Activated T-cell treated with anti-CD3 and anti-CD28 coated beads for 4 hours (primary cell): ENCODE data around the gene SEZ6L2.
"Not testable (repeated sequence)": the region's sequence is repeated elsewhere in the genome, so short reads cannot be mapped to it uniquely, and the experiment has no call there.

ENCODE experiments used
- DNase-seq: peaks from one replicate; pipeline ENCODE4 v3.0.0-alpha.2; 2020

SEZ6L2 gene

DNA sequence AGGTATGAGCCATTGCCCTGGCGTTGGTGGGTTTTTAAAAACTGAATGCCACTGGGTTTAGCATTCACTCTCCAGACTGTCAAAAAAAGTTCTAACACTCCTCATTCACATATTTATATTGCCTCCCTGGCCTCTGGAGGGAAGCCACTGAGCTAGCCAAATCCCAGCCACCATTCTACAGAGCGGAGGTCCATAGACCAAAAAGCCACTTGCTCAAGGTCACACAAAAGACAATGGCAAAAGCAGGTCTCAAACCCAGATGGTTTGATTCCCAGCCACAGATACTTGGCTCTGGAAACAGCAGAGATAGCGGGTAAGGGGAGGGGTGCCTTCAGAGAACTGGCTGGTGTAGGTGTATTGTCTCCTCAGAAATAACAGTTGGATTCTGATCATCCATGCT, 18.3 kb downstream of the SEZ6L2 start:
- DNase-seq, result no peak

DNA sequence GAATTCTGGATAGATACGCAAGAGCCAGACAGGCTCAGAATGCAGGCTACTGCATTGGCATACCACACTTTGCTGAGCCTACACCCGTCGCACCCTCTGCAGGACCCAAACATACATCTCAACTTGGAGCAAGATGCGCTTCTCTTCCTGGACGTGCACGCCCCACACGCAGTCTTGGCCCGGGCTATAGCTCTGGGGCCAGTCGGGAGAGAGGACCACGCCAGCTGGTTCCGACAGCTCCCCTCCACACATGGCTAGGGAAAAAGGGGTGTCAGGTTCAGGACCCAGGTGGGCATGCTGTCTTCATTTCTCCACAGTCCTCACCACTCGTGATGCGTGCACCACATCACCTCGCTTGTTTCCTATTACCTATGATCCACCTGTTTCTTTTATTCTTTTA, 21.2 kb downstream of the SEZ6L2 start:
- DNase-seq, result no peak

DNA sequence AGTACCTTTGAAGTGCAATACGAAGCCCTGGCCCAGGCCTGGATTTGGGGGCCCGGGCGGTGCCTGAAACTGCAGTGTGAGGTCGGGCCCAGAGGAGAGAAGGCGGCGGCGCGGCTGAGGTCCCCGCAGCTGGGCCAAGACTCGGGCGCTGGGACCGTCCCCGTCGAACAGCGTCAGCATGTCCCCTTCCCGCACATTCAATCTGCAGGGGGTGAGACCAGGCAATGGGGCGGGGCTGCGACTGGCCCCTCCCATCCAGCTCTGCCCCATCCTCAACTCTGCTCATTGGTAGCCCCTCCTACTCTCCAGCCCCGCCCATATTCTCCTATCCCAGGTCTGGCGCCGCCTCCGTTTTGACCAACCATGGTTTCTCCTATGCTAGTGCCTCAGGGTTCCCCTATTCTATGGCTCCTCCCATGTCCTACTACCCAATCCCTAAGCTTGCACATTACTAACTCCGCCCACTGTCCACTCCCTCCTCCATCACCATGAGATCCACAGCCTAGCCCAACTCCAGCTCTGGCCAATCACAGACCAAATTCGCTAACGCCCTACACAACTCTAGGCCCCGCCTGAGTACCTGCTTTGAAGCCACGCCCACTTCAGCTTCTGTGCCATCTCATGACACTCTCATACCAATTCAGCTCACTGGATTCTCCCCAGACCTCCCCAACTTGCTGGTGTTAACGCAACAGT, 21.9 kb downstream of the SEZ6L2 start:
- no peak for DNase-seq

DNA sequence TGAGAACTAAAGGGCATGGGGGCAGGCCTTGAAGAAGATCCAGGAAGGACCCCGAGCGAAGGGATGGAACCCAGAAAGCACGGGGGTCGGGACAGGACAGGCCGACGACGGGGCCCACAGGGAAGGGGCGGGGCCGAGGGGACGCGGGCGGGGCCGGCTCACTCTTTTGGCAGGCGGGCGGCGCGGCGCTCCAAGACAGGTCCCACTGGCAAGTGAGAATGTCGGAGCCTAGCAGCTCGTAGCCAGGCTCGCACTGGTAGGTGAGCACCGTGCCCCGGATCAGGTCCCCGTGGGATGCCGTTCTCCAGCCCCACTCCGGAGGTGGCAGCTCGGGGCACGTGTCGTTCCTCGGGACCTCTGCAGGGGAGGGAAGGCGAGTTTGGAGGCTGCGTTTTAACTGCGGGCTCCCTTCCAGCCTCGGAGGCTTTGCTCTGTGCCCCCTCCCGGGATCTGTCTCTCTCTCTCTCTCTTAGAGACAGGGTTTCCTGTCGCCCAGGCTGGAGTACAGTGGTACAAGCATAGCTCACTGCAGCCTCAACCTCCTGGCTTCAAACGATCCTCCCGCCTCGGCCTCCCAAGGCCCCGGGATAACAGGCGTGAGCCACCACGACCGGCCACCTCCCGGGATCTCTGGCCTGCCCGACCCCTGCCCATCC, 22.6 kb downstream of the SEZ6L2 start:
- no peak for DNase-seq

DNA sequence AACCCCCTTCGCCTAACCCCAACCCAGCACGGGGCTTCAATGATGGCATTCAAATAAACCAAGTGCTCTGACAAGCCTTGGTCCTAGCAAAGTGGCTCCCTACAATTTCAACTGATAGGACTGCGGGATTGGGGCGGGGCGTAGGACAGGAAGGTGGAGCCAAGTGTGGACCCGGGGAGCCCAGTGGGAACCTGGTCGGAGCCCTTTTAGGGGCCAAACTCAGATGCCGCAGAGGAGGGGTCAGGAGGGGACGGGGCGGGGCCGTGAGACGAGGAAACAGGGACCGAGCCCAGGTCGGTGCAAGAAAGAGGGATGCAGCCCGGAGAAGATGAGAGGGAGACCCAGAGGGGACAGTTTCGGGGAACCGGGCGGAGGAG, 23.1 kb downstream of the SEZ6L2 start:
- no peak for DNase-seq

DNA sequence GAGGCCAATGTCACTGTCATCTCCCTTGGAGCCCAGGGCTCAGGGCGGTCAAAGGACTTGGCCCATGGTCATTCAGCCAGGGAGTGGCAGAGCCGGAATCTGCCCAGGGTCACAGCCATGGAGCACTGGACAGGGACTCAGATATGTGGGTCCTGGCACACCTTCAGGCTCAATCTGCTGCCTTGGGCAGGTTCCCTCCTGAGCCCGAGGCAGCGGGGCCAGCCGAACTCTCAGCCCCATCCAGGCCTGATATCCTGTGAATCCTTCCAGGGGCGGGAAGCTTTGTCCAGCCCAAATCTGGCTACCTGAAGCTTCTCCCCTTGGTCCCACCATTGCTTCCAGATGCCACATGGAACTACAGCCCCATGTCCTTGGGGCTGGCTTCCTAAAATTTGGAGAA, 24.1 kb downstream of the SEZ6L2 start:
- DNase-seq, result no peak

DNA sequence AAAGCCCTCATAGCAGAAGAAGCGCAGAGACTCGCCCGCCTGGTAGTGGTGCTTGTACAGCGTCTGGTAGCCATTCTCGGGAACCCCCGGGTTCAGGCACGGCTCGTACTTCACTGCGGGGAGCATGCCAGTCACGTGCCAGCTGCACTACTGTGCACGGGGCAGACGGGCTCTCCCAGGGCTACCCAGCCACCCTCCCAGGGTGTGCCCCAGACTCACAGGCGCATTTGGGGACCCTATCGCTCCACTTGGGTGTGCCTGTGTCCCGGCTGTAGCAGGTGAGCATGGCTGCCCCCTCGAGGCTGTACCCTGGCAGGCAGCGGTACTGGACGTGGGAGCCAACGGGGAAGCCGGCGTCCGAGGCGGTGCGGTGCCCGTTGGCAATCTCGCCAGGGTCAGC, 26.0 kb downstream of the SEZ6L2 start:
- DNase-seq, result no peak

DNA sequence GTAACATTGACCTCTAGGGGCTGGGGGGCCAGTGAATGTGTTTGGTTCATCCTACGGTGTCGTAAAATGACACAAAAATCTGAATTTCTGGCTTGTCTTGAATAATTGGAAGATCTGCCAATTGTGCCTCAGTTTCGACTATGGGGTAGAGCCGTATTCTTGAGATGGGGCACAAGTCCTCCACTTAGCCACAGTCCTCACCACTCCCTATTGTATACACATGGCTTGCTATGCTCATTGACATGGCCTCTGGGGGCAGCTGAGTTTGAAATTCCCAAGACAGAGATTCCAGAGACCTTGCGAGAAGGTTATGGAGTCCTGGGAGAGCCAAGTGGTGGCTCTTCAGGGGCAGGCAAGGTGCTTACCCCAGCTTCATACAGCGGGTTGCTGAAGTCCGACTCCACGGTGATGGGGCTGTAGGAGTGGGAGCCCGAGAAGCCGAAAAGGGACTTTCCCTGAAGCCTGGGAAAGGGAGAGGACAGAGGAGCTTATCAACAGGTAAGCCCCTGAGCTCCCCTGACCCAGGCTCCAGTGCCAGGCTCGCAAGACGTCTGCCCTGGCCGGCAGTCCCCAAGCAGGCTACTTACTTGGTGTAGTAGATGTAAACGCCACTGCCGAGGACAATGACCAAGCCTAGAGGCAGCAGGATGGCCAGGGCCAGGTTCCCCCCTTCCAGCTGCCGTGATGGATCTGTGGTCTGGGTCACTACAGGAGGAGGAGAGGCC, 27.4 kb downstream of the SEZ6L2 start:
- DNase-seq, result no peak

DNA sequence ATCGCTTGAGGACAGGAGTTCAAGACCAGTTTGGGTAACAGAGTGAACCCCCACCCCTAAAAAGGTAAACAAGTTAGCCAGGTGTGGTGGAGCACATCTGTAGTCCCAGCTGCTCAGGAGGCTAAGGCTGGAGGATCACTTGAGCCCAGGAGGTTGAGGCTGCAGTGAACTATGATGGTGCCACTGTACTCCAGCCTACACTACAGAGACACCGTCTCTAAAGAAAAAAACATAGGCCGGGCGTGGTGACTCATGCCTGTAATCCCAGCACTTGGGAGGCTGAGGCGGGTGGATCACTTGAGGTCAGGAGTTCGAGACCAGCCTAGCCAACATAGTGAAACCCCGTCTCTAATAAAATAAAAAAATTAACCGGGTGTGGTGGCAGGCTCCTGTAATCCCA, 30.3 kb downstream of the SEZ6L2 start:
- not testable (repeated sequence) for DNase-seq

DNA sequence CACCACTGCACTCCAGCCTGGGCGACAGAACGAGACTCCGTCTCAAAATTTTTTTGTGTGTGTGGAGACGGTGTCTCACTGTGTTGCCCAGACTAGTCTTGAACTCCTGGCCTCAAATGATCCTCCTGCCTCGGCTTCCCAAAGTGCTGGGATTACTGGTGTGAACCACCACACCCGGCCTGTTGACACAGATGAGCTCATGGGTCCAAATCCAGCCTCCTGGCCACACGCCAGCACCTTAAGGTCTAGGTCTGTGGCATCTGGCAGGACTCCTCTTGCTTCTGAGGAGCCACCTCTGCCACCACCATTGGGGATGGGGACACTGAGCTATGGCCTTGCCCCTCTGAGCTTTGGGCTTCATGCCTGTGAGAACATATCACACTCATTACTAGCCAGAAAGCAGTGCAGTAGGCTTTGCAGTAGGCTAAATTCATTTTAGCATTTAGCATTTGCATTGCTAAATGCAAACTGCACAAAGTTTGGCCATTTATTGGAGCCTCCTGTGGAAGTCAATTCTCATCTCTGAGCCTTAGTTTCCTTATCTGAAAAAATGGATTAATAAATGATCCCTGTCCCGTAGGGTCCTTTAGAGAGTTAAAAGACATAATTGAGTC, 30.8 kb downstream of the SEZ6L2 start:
- DNase-seq, result no peak

DNA sequence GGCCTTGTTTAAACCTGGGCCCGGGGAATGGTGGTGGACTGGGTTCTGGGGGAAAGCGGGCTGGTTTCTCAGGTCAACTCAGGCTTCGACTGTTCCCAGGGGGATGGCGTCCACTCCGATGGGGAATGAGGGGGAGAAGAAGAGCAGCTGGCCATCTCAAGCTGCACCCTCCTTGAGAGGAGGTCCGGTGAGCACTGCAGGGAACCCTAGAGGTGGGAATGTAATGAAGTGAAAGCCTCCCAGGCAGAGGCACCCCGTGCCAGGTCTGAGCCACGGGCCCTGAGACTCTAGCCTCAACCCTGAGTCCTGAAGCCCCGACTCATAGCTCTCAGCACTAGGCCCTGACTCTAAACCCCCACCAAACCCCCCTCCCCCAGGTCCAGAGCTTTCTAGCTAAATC, 35.1 kb downstream of the SEZ6L2 start:
- DNase-seq, result no peak

DNA sequence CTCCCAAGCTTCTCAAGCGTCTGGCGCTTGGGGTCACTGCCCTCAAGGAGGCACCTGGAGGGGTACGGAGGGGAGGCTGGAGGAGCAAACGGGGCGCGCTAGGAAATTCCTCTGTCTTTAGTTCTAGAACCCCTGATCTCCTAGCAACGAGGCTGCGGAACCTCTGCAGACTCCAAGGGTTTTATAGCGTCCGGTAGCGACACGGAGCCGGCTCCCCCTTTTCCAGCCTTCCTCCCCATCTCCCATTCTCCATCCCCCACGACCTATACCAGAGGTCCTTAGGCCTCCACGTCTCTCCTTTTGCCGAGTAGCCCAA, 35.7 kb downstream of the SEZ6L2 start:
- DNase-seq, result no peak

DNA sequence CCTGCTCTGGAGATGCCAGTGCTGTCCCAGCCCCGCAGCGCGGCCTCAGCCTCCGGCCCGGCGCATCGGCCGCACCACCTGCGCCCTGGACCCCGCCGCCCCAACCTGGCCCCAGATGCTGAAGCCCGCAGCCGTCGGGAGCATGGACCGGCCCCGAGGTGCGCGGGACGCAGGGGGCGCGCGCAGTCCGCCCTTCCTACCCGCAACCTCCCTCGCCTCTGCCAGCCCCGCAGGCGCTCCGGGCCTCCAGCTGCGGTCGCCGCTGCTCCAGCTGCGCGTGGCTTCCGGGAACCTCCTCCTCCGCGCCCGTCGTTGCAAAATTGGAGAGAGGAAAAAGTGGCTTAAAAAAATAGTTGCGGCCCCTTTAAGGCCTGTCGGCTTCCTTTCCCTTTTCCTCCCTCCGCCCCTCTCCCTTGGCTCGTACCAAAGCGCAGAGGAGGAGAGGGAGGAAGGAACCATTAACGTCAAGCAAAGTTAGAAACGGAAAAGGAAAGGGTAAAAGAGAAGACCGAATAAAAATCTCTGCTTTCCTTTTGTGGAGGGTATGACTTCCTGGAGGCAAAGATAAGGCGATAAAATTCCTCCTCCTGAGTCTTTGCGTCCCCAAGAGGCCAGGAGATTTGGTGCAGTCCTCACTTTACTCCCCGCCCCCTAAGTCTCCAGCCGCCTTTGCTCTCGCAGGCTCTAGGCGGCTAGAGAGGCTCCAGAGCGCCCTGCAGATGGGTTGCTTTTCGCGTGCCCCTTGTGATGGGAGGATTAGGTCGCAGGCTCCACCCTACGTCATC, 36.3 kb downstream of the SEZ6L2 start, which contains the start of gene CDIPT:
Gene CDIPT (minus strand): TSS at position 343 of the 785 bp plus-strand sequence. CDS start 369 bp downstream, outside the sequence.
- DNase-seq, result peak; percentile 89

DNA sequence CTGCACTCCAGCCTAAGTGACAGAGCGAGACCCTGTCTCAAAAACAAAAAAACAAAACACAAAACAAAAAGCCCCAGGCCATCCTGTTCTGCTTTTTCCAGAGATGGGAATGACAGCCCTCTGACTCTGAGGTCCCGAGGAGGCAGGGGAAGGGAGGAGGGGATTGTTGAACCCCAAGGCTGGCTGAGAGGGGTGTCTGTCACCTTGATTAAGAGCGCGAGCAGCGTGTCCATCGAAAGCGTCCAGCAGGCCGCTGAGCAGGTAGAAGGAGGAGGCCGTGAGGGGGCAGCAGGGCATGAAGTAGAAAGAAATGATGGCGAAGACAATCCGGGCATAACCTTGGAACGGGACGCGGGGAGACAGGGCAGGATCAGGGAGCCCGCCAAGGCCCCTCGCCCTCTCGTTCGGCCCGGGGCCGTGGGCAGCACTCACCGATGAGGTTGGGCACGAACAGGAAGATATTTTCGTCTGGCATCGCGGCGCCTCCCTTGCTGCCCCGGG, 36.9 kb downstream of the SEZ6L2 start:
- no peak for DNase-seq

DNA sequence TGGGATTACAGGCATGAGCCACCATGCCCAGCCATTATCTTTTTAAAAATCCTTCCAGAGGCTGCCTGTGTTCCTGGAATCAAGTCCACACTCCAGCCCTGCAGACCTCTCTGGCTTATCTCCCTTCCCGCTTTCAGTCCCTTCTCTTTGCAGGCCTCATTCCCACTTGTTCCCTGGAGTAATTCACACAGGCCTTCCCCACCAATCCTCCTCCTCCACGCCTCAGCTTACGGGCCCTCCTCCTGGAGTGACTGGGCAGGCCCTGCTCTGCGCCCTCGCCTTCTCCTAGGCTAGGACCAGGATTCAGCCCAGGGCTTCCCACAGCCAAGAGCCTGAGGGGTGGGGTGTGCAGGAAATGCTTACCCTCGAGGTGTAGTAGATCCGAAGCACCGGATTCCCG, 39.1 kb downstream of the SEZ6L2 start:
- DNase-seq, result no peak

DNA sequence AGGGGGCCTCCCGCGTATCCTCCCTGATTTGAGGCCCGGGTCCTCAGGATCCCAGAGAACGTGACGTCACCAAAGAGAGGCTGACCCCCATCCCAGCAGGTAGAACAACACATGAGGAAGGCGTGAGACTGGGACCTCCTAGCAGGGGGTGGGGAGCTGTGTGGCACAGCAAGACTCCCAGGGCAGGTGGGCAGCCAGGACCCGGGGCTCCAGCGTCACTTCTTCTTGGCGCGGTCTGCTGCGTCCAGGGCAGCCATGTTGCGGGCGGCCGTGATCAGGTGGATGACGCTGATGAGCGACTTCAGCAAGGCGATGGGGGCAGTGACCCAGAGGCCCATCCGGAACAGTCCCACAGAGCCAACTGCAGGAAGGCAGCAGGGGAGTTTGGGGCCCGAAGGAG, 40.4 kb downstream of the SEZ6L2 start:
- DNase-seq, result no peak

DNA sequence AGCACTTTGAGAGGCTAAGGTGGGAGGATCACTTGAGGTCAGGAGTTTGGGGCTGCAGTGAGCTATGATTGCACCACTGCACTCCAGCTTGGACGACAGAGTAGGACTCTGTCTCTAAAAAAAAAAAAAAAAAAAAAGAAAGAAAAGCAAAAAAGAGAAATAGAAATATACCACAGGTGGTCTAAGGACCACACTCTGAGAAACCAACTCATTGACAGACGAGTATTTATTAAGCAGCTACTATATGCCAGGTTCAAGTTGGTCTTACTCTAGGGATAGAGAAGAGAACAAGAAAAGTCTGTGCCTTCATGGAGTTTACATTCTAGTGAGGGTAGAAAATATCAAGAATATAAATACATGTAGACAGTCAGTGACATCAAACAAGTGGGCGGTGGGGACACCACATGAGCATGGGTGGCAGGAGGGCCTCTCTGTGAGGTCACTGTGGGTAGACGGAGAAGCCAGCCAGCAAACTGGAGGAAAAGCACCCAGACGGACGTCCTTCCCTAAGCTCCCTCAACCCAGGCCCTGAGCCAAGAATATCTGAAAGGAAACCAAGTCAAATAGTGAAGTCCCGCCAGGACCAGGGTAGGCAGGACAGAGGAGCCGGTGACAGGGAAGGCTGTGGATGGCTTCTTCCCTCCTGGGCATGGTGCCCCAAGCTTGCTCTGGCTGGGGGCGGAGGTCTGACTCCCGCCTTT, 41.1 kb downstream of the SEZ6L2 start:
- DNase-seq, result no peak

DNA sequence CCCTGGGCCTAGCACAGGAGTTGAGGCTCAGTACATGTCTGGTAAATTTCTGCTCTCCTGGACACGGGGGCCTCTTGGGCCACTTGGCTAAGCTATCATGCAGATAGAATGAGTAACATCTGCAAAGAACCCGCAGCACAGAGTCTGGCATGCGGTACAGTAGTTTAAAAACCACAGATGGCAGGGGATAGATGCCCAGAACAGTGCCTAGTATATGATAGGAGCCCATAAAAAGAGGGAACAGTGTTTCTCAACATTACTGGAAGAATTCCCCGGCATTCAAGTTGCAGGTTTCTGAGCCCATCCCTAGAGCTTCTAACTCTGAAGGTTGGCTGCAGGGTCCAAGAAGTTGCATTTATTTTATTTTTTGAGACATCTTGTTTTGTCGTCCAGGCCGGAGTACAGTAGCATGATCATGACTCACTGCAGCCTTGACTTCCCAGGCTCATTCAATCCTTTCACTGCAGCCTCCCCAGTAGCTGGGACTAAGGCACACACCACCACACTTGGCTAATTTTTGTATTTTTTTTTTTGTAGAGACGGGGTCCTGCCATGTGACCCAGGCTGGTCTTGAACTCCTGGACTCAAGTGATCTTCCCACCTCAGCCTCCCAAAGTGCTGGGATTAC, 42.1 kb downstream of the SEZ6L2 start:
- DNase-seq, result no peak

DNA sequence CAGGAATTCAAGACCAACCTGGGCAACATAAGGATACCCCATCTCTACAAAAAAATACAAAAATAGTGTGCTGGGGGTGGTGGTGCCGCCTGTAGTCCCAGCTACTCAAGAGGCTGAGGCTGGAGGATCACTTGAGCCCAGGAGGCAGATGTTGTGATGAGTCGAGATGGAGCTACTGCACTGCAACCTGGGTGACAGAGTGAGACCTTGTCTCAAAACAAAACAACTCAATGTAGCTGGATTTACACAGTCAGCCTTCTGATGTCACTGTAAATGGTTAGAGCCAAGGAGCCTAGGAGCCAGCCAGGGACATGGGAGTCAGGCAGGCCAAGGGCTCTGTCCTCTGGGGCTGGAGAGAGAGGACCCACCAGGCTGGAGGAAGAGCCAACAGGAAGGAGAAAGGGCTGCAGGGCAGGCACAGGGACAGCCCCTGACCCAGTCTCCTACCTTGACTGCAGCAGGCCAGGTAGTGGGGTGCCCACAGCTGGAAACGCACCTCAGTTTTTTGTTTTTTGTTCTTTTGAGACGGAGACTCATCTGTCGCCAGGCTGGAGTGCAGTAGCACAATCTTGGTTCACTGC, 44.7 kb downstream of the SEZ6L2 start:
- DNase-seq, result no peak

DNA sequence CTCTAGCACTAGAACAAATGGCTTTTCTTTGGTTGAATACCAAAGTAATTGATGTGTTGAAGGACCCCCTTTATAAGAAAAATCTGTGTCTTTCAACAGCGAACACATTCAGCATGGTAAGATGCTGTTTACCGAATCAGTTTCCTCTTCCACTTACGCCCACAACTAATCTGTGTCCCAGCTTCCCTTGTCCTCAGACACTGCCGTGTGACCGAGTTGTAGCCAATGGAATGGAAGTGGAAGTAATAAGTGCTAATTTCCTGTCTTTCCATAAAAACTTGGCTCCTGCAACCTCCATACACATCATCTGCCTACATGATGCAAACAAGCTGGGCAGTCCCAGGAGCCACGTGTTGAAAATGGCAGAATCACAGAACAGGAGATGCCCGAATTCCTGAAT, 46.7 kb downstream of the SEZ6L2 start:
- no peak for DNase-seq

DNA sequence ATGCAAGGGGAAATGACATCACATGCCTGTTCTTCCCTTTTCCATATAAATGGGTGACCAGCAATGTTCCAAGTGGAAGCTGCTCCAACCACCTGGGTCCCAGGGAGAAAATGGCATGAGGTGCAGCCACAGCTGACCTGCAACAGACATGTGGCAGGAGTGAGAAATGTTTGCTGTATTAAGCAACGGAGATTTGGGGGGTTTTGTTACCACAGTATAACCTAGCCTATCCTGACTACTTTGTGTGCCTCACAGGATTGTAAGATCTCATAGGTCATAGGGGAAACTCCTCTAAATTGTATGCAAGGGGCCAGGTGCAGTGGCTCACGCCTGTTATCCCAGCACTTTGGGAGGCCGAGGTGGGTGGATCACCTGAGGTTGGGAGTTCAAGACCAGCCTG, 48.4 kb downstream of the SEZ6L2 start:
- no peak for DNase-seq
